HG02870 (cell line): ENCODE measurements around the gene ZNF587B.
"Not testable (repeated sequence)": the region's sequence is repeated elsewhere in the genome, so short reads cannot be mapped to it uniquely, and the experiment has no call there.

Source experiments
- ATAC-seq: cut with Tn5 transposase; IDR thresholded peaks from one replicate; pipeline ENCODE4 v1.9.1; 2021; ENCODE audit warnings: mild to moderate bottlenecking, moderate library complexity; ENCODE audit not compliant: unreplicated experiment

Gene ZNF587B

GRCh38 chr19:57818378-57818777, 11.7 kb upstream of the ZNF587B start:
- ATAC-seq, result no peak

- peak; percentile 85 for ATAC-seq
Measured at GRCh38 chr19:57819475-57820148, 10.5 kb upstream of the ZNF587B start.

- ATAC-seq, result no peak
Measured at GRCh38 chr19:57820599-57820998, 9.5 kb upstream of the ZNF587B start.

- ATAC-seq, result not testable (repeated sequence)
Measured at GRCh38 chr19:57821095-57821494, 9.0 kb upstream of the ZNF587B start.

GRCh38 chr19:57821501-57821900, 8.6 kb upstream of the ZNF587B start:
- ATAC-seq, result not testable (repeated sequence)

- ATAC-seq, result not testable (repeated sequence)
Measured at GRCh38 chr19:57823155-57823554, 6.9 kb upstream of the ZNF587B start.

- not testable (repeated sequence) for ATAC-seq
Measured at GRCh38 chr19:57823608-57824007, 6.5 kb upstream of the ZNF587B start.

- no peak for ATAC-seq
Measured at GRCh38 chr19:57825511-57825910, 4.6 kb upstream of the ZNF587B start.

- ATAC-seq, result no peak
Measured at GRCh38 chr19:57829316-57829715, 783 bp upstream of the ZNF587B start.

GRCh38 chr19:57836991-57837390, 6.9 kb downstream of the ZNF587B start:
- ATAC-seq, result not testable (repeated sequence)

- not testable (repeated sequence) for ATAC-seq
Measured at GRCh38 chr19:57838622-57839191, 8.6 kb downstream of the ZNF587B start.

- no peak for ATAC-seq
Measured at GRCh38 chr19:57841122-57841763, 11.1 kb downstream of the ZNF587B start.

GRCh38 chr19:57847164-57847563, 17.1 kb downstream of the ZNF587B start:
- ATAC-seq, result not testable (repeated sequence)

GRCh38 chr19:57849162-57849665, 19.1 kb downstream of the ZNF587B start:
- not testable (repeated sequence) for ATAC-seq

- peak; percentile 80 for ATAC-seq
Measured at GRCh38 chr19:57849666-57850473, 19.8 kb downstream of the ZNF587B start, which contains the start of gene ZNF587. ZNF587 (plus strand) TSS chr19:57849859; CDS start chr19:57850039, 180 bp downstream.

- no peak for ATAC-seq
Measured at GRCh38 chr19:57850553-57851017, 20.5 kb downstream of the ZNF587B start.

GRCh38 chr19:57851812-57852603, 21.9 kb downstream of the ZNF587B start:
- not testable (repeated sequence) for ATAC-seq

- ATAC-seq, result not testable (repeated sequence)
Measured at GRCh38 chr19:57854117-57854516, 24.0 kb downstream of the ZNF587B start.

GRCh38 chr19:57862351-57862750, 32.3 kb downstream of the ZNF587B start:
- ATAC-seq, result not testable (repeated sequence)
